Common myeloid progenitor, CD34-positive (primary cell): ENCODE measurements around the gene WBP1.
A peak's percentile ranks its signal among the peaks of the same experiment; 100 is the strongest.
"Not testable (repeated sequence)": the region's sequence is repeated elsewhere in the genome, so short reads cannot be mapped to it uniquely, and the experiment has no call there.

Source experiments
- CTCF ChIA-PET: fragments of 350-600 bp; sonication (Branson Sonifier 250); formaldehyde crosslinking; loops from one replicate; lab custom pipeline; 2021; ENCODE audit warnings: antibody characterized with exemption; lab: Charles Lee
- POLR2A ChIA-PET: fragments of 350-600 bp; sonication (Branson Sonifier 250); formaldehyde crosslinking; loops from one replicate; lab custom pipeline; 2021; ENCODE audit warnings: antibody characterized with exemption; lab: Charles Lee
- DNase-seq, 3 donors: peaks; one replicate each; pipeline versions ENCODE4 v3.0.0 to v3.0.0-alpha.2; 2013
- H3K27ac ChIP-seq, 2 experiments: 1 replicate in 1 of 2; 2 replicates in 1 of 2; pipeline ENCODE4 v1.7.0; 2013; ENCODE audit warnings: inconsistent platforms in 2 of 2, low read length in 2 of 2, mild to moderate bottlenecking in 2 of 2, low read depth in 1 of 2, moderate library complexity in 1 of 2; ENCODE audit not compliant: severe bottlenecking in 2 of 2, insufficient read depth in 1 of 2, poor library complexity in 1 of 2
- H3K27me3 ChIP-seq, 5 experiments: replicated peaks in 2 of 5; 1 replicate in 3 of 5; 2 replicates in 2 of 5; pipeline versions ENCODE4 v1.6.1 to v1.7.0; 2013; ENCODE audit warnings: low read length in 4 of 5, mild to moderate bottlenecking in 2 of 5, moderate library complexity in 2 of 5, inconsistent platforms in 1 of 5; ENCODE audit not compliant: insufficient read depth in 5 of 5, control insufficient read depth in 4 of 5
- H3K36me3 ChIP-seq, 4 experiments: 1 replicate in 2 of 4; 2 replicates in 2 of 4; pipeline versions ENCODE4 v1.6.1 to v1.7.0; 2013; ENCODE audit warnings: low read length in 3 of 4, control low read depth in 1 of 4, mild to moderate bottlenecking in 1 of 4; ENCODE audit not compliant: control insufficient read depth in 4 of 4, insufficient read depth in 4 of 4
- H3K4me1 ChIP-seq, 4 experiments: 1 replicate in 3 of 4; 2 replicates in 1 of 4; pipeline versions ENCODE4 v1.6.1 to v1.7.1; 2013; ENCODE audit warnings: low read length in 3 of 4, mild to moderate bottlenecking in 3 of 4, control low read depth in 1 of 4, inconsistent platforms in 1 of 4, moderate library complexity in 1 of 4; ENCODE audit not compliant: control insufficient read depth in 4 of 4, insufficient read depth in 4 of 4; ENCODE audit errors: control extremely low read depth in 1 of 4
- H3K4me3 ChIP-seq, 7 experiments: 1 replicate in 4 of 7; 2 replicates in 3 of 7; pipeline versions ENCODE4 v1.5.1 to v1.7.0; 2013; ENCODE audit warnings: mild to moderate bottlenecking in 7 of 7, low read length in 6 of 7, moderate library complexity in 6 of 7, inconsistent platforms in 2 of 7, low read depth in 2 of 7, control low read depth in 1 of 7; ENCODE audit not compliant: insufficient read depth in 4 of 7, control insufficient read depth in 1 of 7; ENCODE audit errors: extremely low read depth in 1 of 7
- H3K9me3 ChIP-seq, 5 experiments: 1 replicate in 4 of 5; 2 replicates in 1 of 5; pipeline versions ENCODE4 v1.6.1 to v1.7.1; 2013; ENCODE audit warnings: low read length in 4 of 5, mild to moderate bottlenecking in 2 of 5, inconsistent platforms in 1 of 5, low read depth in 1 of 5, moderate library complexity in 1 of 5; ENCODE audit not compliant: control insufficient read depth in 4 of 5, insufficient read depth in 2 of 5; ENCODE audit errors: control extremely low read depth in 1 of 5
- WGBS: methylation state at CpG from one replicate; pipeline ENCODE4 v1.1.5; 2013; ENCODE audit not compliant: insufficient coverage; 5-methylcytosine and 5-hydroxymethylcytosine counted together

WBP1 gene

DNA sequence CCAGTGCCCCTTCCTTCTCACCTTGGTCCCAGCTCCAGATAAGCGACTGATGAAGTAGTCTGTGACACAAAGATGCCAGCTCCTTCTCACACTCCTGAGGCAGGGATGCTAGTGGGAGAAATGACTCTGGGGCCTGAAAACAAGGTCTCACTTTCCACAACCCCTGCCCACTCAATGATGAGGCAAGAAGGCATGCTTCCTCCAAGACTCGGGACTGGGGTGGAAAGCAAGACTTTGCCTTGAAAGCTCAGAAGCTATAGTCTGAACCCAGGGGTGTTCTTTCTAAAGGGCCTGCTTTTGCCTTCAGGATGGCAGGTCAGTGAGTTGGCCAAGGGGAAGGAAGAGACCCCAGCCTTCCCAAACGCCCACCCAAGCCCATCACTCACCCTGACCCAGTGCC lies 23.2 kb downstream of the WBP1 start:
- CTCF ChIA-PET = interaction anchor here (0.9 to 7.6 kb wide), 9 partner anchors 8 to 106 kb away, joined by 3 to 75 read pairs (median 5); partner anchors contain the start of genes INO80B, MRPL53 and WBP1
- WGBS = 100% methylated on average over 1 of the region's 3 CpGs
- DNase-seq = no peak
- Histone ChIP-seq H3K9me3 (no peaks in the 10 kb centered on the region), H3K4me1 (peaks cover 4 to 37% (median 23%) of the 10 kb centered on the region in 4 experiments), H3K27ac (peak overlapping the region in 1 of 2 experiments; percentile 81), H3K36me3 (peaks cover 5 to 22% (median 17%) of the 10 kb centered on the region in 4 experiments), H3K27me3 (no peaks in the 10 kb centered on the region), H3K4me3 (peak overlapping the region; percentile 88 to 100 (median 94))
- POLR2A ChIA-PET = interaction anchor here (2.4 to 2.8 kb wide), 2 partner anchors 9 to 24 kb away, joined by 13 to 16 read pairs; partner anchors contain the start of genes MRPL53 and WBP1

DNA sequence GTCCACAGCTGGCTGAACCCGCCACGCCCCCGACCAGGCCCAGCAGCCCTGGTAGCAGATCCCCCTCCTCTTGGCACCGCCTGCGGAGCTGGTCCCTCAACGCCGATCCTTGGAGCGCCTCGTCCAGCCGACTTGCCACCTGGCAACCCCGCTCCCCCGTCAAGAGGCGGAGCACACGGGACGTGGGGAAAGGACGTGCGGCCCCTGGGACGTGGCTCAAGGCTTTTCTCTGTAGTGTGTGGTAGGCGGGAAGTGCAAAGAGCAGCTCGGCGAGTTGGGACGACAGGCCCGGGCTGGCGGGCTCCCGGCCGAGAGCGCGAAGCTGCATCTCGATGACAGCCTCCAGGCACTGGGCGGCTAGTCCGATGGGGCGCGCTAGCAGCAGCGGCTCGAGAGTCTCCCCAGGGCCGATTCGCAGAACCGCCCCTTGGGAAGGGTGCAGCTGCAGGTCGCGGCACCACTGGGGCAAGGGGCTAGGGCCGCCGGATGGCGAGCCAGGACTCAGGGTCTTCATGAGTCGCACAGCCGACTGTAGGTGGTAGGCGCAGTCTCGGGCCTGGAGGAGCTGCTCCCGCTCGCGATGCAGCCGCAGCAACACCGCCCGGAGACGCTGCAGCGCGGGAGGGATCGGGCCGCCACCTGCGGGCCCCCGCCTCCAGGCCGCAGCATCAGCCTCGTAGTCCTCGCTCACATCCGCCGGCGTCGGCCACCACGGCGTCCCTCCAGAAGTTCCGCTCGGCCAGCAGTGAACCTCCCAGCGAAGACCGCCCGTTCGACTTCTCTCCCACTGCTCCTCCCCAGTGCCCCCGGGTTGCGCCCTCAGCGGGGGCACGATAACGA lies 23.9 kb downstream of the WBP1 start:
- ChIA-PET CTCF (interaction anchor here (0.8 to 7.6 kb wide), 26 partner anchors 8 to 118 kb away, joined by 3 to 75 read pairs (median 5); partner anchors contain the start of genes INO80B, MRPL53, TLX2 and WBP1), POLR2A (interaction anchor here (2.2 to 2.8 kb wide), 3 partner anchors 9 to 48 kb away, joined by 13 to 16 read pairs (median 15); partner anchors contain the start of genes AUP1, HTRA2, MRPL53 and WBP1)
- Histone ChIP-seq H3K27ac (peak overlapping the region; percentile 61 to 81), H3K9me3 (no peaks in the 10 kb centered on the region), H3K27me3 (no peaks in the 10 kb centered on the region), H3K4me3 (peak overlapping the region; percentile 88 to 100 (median 94)), H3K4me1 (peaks cover 4 to 33% (median 23%) of the 10 kb centered on the region in 4 experiments), H3K36me3 (peaks cover 6 to 22% (median 15%) of the 10 kb centered on the region in 4 experiments)
- 3% methylated on average over 76 of the region's 80 CpGs for WGBS
- DNase-seq = peak in 1 of 3 donors; percentile 67

DNA sequence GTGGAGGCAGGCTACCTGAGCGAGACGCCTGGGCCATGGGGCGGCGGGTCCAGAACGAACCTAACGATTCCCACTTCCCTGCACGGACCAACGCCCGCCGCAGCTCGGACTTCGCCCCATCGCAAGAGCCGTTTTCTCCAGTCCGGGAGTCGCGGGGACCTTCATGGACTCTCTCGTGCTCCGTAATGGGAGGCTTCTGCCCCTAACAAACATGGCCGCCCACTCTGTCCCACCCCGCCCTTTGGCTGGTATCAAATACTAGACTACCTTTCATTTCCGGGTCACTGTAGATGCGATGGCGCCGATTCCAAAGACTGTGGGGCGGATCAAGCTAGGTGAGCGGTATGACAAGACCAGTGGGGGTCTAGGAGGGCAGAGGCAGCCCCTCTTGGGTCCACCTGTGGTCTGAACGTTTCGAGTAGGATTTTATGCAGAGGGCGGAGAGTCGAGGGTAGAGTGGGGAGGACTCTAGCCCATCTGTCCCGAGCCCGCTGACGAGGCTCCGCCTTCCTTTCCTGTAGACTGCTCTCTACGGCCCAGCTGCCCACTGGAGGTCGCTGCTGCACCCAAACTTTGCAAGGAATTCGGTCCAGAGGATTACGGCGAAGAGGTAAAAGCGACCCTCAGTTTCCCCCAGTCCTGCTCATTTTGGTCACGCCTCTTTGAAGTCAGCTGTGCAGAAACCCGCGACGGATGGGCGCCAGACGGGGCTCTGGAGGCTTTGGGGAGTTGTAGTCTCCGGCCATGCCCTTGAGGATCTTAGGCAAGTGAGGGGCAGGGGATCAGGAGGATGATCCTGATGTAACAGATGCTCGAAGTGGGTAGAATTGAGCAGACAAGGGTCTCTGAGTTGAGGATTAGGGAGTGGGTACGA lies 24.8 kb downstream of the WBP1 start, which contains the start of the genes CCDC142 and TTC31:
CCDC142 (minus strand) TSS at position 198 of the 874 bp plus-strand sequence; CDS start at position 37, 161 bp downstream.
TTC31 (plus strand) TSS at position 281 of the 874 bp plus-strand sequence; CDS start at position 296, 15 bp downstream.
- 1% methylated on average over 46 of the region's 50 CpGs for WGBS
- peak; percentile 94 to 96 (median 96) for DNase-seq
- ChIA-PET CTCF (interaction anchor here (0.7 to 7.6 kb wide), 28 partner anchors 9 to 117 kb away, joined by 3 to 75 read pairs (median 5); partner anchors contain the start of genes INO80B, MRPL53, TLX2 and WBP1), POLR2A (interaction anchor here (1.0 to 2.8 kb wide), 4 partner anchors 10 to 48 kb away, joined by 3 to 16 read pairs (median 14); partner anchors contain the start of genes AUP1, HTRA2, MRPL53 and WBP1)
- Histone ChIP-seq H3K9me3 (no peaks in the 10 kb centered on the region), H3K27ac (peak within 1 kb of the TSS; percentile 61 to 81), H3K36me3 (peaks cover 4 to 24% (median 15%) of the 10 kb centered on the region in 4 experiments), H3K27me3 (no peaks in the 10 kb centered on the region), H3K4me3 (peak within 1 kb of the TSS; percentile 88 to 100 (median 94)), H3K4me1 (peaks cover 4 to 27% (median 23%) of the 10 kb centered on the region in 4 experiments)

DNA sequence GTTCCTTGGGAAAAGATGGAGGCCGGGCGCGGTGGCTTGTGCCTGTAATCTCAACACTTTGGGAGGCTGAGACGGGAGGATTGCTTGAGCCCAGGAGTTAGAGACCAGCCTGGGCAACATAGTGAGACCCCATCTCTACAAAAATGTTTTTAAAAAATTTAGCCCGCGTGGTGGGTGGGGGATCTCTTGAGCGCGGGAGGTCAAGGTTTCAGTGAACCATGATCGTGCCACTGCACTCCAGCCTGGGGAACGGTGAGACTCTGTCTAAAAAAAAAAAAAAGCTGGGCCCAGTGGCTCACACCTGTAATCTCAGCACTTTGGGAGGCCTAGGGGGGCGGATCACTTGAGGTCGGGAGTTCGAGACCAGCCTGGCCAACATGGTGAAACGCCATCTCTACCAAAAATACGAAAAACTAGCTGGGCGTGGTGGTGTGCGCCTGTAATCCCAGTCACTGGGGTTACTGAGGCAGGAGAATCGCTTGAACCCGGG lies 25.5 kb downstream of the WBP1 start:
- Histone ChIP-seq H3K27ac (peak overlapping the region in 1 of 2 experiments; percentile 81), H3K4me3 (peak overlapping the region; percentile 88 to 100 (median 94)), H3K4me1 (peaks cover 4 to 27% (median 23%) of the 10 kb centered on the region in 4 experiments), H3K36me3 (peaks cover 4 to 29% (median 16%) of the 10 kb centered on the region in 4 experiments)
- not testable (repeated sequence) for DNase-seq, H3K9me3 ChIP-seq, H3K27me3 ChIP-seq
- POLR2A ChIA-PET = interaction anchor here (1.0 to 2.2 kb wide), 2 partner anchors 46 to 48 kb away, joined by 3 to 15 read pairs; partner anchors contain the start of genes AUP1 and HTRA2
- CTCF ChIA-PET = interaction anchor here (0.6 to 7.6 kb wide), 18 partner anchors 9 to 107 kb away, joined by 3 to 75 read pairs (median 6); partner anchors contain the start of genes INO80B, MRPL53, TLX2 and WBP1
- WGBS = 84% methylated on average over 15 of the region's 19 CpGs

DNA sequence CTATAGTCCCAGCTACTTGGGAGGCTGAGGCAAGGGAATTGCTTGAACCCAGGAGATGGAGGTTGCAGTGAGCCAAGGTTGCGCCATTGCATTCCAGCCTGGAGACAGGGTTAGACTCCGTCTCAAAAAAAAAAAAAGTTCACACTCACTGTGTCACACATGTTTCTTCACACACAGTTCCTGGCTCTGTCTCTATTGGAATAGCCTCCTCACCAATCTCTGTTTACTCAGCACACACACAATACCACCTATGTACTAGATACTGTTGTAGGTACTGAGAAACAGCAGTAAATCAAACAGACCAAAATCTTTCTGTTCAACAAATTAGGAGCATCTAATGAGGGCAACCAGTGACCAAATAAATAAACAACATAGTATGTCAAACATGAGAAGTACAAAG lies 27.9 kb downstream of the WBP1 start:
- peaks cover 4 to 20% (median 19%) of the 10 kb centered on the region in 4 experiments for H3K4me1 ChIP-seq
- no peaks in the 10 kb centered on the region for H3K9me3 ChIP-seq
- CTCF ChIA-PET = interaction anchor here (1.0 to 7.6 kb wide), 3 partner anchors 46 to 101 kb away, joined by 5 to 75 read pairs (median 53); no protein-coding TSS in a partner anchor
- WGBS = 100% methylated on average over 1 of the region's 2 CpGs
- POLR2A ChIA-PET = no interaction called here
- no peak overlapping the region for H3K4me3 ChIP-seq
- DNase-seq = no peak
- peaks cover 9 to 46% (median 23%) of the 10 kb centered on the region in 4 experiments for H3K36me3 ChIP-seq
- H3K27me3 ChIP-seq = no peaks in the 10 kb centered on the region
- H3K27ac ChIP-seq = no peak overlapping the region
